Gastrocnemius medialis (tissue), 4 donors: ENCODE results near the gene TANC1.

Experiments used
- POLR2A ChIP-seq, 2 donors: fragments of 450-650 bp; IDR thresholded peaks; one replicate each; pipeline ENCODE4 v1.6.1; 2017; ENCODE audit warnings: antibody characterized with exemption in 2 of 2, mild to moderate bottlenecking in 2 of 2, moderate library complexity in 2 of 2
- TF ChIP-seq, protein P1 (sequence below), 5 experiments: fragments of 450-650 bp in 3 of 5; fragments of 200-600 bp in 2 of 5; sonication (generic) in 2 of 5; IDR thresholded peaks in 4 of 5; conservative IDR thresholded peaks in 1 of 5; 1 replicate in 4 of 5; 2 replicates in 1 of 5; pipeline ENCODE4 v1.5.1; 2016 to 2019; ENCODE audit warnings: antibody characterized with exemption in 5 of 5, mild to moderate bottlenecking in 3 of 5, moderate library complexity in 3 of 5

- TF ChIP-seq, protein P1, sequence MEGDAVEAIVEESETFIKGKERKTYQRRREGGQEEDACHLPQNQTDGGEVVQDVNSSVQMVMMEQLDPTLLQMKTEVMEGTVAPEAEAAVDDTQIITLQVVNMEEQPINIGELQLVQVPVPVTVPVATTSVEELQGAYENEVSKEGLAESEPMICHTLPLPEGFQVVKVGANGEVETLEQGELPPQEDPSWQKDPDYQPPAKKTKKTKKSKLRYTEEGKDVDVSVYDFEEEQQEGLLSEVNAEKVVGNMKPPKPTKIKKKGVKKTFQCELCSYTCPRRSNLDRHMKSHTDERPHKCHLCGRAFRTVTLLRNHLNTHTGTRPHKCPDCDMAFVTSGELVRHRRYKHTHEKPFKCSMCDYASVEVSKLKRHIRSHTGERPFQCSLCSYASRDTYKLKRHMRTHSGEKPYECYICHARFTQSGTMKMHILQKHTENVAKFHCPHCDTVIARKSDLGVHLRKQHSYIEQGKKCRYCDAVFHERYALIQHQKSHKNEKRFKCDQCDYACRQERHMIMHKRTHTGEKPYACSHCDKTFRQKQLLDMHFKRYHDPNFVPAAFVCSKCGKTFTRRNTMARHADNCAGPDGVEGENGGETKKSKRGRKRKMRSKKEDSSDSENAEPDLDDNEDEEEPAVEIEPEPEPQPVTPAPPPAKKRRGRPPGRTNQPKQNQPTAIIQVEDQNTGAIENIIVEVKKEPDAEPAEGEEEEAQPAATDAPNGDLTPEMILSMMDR (IDR thresholded peaks at IDR 0.05 in 4 of 5, conservative IDR thresholded peaks at IDR 0.05 in 1 of 5): no peak
- TF ChIP-seq POLR2A (IDR thresholded peaks at IDR 0.05): no peak
Measured at GRCh38 chr2:158967731-158968395, 577 bp upstream of the TANC1 start.
